HCT116 (cell line): ENCODE data around the gene EFCAB13. TPM values are rescaled to one million over a fixed set of nuclear protein-coding genes. Genes with fewer than 3 reads are reported as not detected.
A peak's percentile ranks its signal among the peaks of the same experiment; 100 is the strongest.

Experiments used
- ATAC-seq: fragments of 200-7000 bp; cut with Tn5 transposase; 2 replicates; pipeline ENCODE4 v1.9.1; 2020; ENCODE audit warnings: mild to moderate bottlenecking, moderate library complexity
- BruUV-seq: library from RNA; stranded (reverse); fragments of 400-500 nt; replicated peaks from 2 replicates; lab custom pipeline; 2021; lab: Mats Ljungman, UMichigan
- CTCF ChIA-PET: fragments of 300-600 bp; sonication (Branson Sonifier 250); formaldehyde crosslinking; loops from one replicate; lab custom pipeline; 2021; ENCODE audit warnings: antibody characterized with exemption; lab: Charles Lee
- POLR2A ChIA-PET: fragments of 300-600, 350-600 bp; sonication (Branson Sonifier 250); formaldehyde crosslinking; loops from one replicate; lab custom pipeline; 2021; ENCODE audit warnings: antibody characterized with exemption; lab: Charles Lee
- RAD21 ChIA-PET, 2 experiments: fragments of 300-600 bp; sonication (Branson Sonifier 250); formaldehyde crosslinking; loops; one replicate each; lab custom pipeline; 2023; ENCODE audit warnings: low total read pairs in 2 of 2; ENCODE audit not compliant: uncharacterized antibody in 2 of 2, unreplicated experiment in 2 of 2, low non-redundant PET in 1 of 2; lab: Charles Lee
- DNase-seq: peaks from one replicate; pipeline ENCODE4 v3.0.0-alpha.2; 2010; ENCODE audit warnings: low read depth, low spot score
- H2AFZ ChIP-seq: fragments of 200-600 bp; shearing (Covaris generic), sonication (generic); 2 replicates; pipeline ENCODE4 v1.6.1; 2017; ENCODE audit warnings: low read depth, mixed run types, mixed read lengths, antibody characterized with exemption, low read length; ENCODE audit not compliant: poor library complexity, severe bottlenecking
- H3K27ac ChIP-seq: 2 replicates; pipeline ENCODE4 v1.5.1; 2012; ENCODE audit warnings: low read depth, low read length
- H3K27me3 ChIP-seq: fragments of 200-600 bp; sonication (generic); 2 replicates; pipeline ENCODE4 v1.6.1; 2016; ENCODE audit warnings: mixed run types, low read length, mixed read lengths; ENCODE audit not compliant: insufficient read depth
- H3K36me3 ChIP-seq, 2 experiments: fragments of 200-500 bp in 1 of 2; fragments of 200-600 bp in 1 of 2; sonication (Bioruptor generic) in 1 of 2; sonication (generic) in 1 of 2; 2 replicates each; pipeline versions ENCODE4 v1.5.1 to v1.6.1; 2014 to 2016; ENCODE audit warnings: low read length in 2 of 2, inconsistent platforms in 1 of 2, mixed read lengths in 1 of 2, mixed run types in 1 of 2; ENCODE audit not compliant: insufficient read depth in 2 of 2, control insufficient read depth in 1 of 2
- H3K4me1 ChIP-seq, 2 experiments: fragments of 200-600 bp in 1 of 2; sonication (generic) in 1 of 2; 2 replicates each; pipeline versions ENCODE4 v1.5.1 to v1.6.1; 2012 to 2017; ENCODE audit warnings: low read length in 2 of 2, inconsistent platforms in 1 of 2, mild to moderate bottlenecking in 1 of 2, mixed read lengths in 1 of 2, mixed run types in 1 of 2, moderate library complexity in 1 of 2; ENCODE audit not compliant: insufficient read depth in 2 of 2, control insufficient read depth in 1 of 2
- H3K4me2 ChIP-seq: fragments of 200-600 bp; sonication (generic); 2 replicates; pipeline ENCODE4 v1.6.1; 2017; ENCODE audit warnings: mixed run types, low read length, mixed read lengths
- H3K4me3 ChIP-seq, 2 experiments: fragments of 200-600 bp in 1 of 2; sonication (generic) in 1 of 2; replicated peaks in 1 of 2; 2 replicates each; pipeline ENCODE4 v1.5.1; 2011 to 2016; ENCODE audit warnings: low read length in 2 of 2, control low read depth in 1 of 2, low read depth in 1 of 2, mild to moderate bottlenecking in 1 of 2, mixed read lengths in 1 of 2, mixed run types in 1 of 2
- H3K79me2 ChIP-seq: fragments of 200-600 bp; sonication (generic); 2 replicates; pipeline ENCODE4 v1.6.1; 2017; ENCODE audit warnings: mild to moderate bottlenecking, mixed run types, low read length, moderate library complexity, mixed read lengths; ENCODE audit not compliant: insufficient read depth
- H3K9ac ChIP-seq: fragments of 200-600 bp; sonication (generic); 2 replicates; pipeline ENCODE4 v1.6.1; 2016; ENCODE audit warnings: low read length, mixed read lengths
- H3K9me2 ChIP-seq: fragments of 200-600 bp; sonication (generic), shearing (Covaris generic); 2 replicates; pipeline ENCODE4 v1.6.1; 2017; ENCODE audit warnings: mixed run types, mild to moderate bottlenecking, moderate library complexity; ENCODE audit not compliant: insufficient read depth
- H3K9me3 ChIP-seq, 2 experiments: fragments of 200-500 bp in 1 of 2; fragments of 200-600 bp in 1 of 2; sonication (Bioruptor generic) in 1 of 2; sonication (generic) in 1 of 2; 2 replicates each; pipeline ENCODE4 v1.6.1; 2014 to 2017; ENCODE audit warnings: low read length in 2 of 2, mixed read lengths in 2 of 2, inconsistent platforms in 1 of 2, low read depth in 1 of 2, mild to moderate bottlenecking in 1 of 2, mixed run types in 1 of 2, moderate library complexity in 1 of 2; ENCODE audit not compliant: control insufficient read depth in 1 of 2, insufficient read depth in 1 of 2
- H4K20me1 ChIP-seq: fragments of 200-600 bp; sonication (generic), shearing (Covaris generic); 2 replicates; pipeline ENCODE4 v1.6.1; 2017; ENCODE audit warnings: mixed run types, mild to moderate bottlenecking, moderate library complexity; ENCODE audit not compliant: insufficient read depth
- ATF3 ChIP-seq: IDR thresholded peaks from 2 replicates; pipeline ENCODE4 v1.6.1; 2012
- CBX3 ChIP-seq: IDR thresholded peaks from 2 replicates; pipeline ENCODE4 v1.6.1; 2012; ENCODE audit warnings: low read depth
- CEBPB ChIP-seq: IDR thresholded peaks from 2 replicates; pipeline ENCODE4 v1.6.1; 2012; ENCODE audit warnings: low read depth
- CTCF ChIP-seq, 3 experiments: fragments of 200-600 bp in 1 of 3; sonication (generic) in 1 of 3; IDR thresholded peaks in 2 of 3; conservative IDR thresholded peaks in 1 of 3; 2 replicates each; pipeline ENCODE4 v1.5.1; 2012 to 2017; ENCODE audit warnings: low read depth in 2 of 3, low read length in 2 of 3, antibody characterized with exemption in 1 of 3, borderline replicate concordance in 1 of 3, control low read depth in 1 of 3, mild to moderate bottlenecking in 1 of 3, mixed read lengths in 1 of 3, mixed run types in 1 of 3, moderate library complexity in 1 of 3; ENCODE audit not compliant: insufficient read depth in 1 of 3
- ELF1 ChIP-seq: IDR thresholded peaks from 2 replicates; pipeline ENCODE4 v1.6.1; 2012; ENCODE audit warnings: low read depth, borderline replicate concordance
- FOSL1 ChIP-seq: IDR thresholded peaks from 2 replicates; pipeline ENCODE4 v1.6.1; 2012; ENCODE audit warnings: low read depth
- JUND ChIP-seq: IDR thresholded peaks from 2 replicates; pipeline ENCODE4 v1.6.1; 2012
- POLR2A ChIP-seq: IDR thresholded peaks from 2 replicates; pipeline ENCODE4 v1.7.0; 2011; ENCODE audit warnings: borderline replicate concordance; ENCODE audit not compliant: insufficient read depth, insufficient read length; ENCODE audit errors: extremely low read depth
- POLR2AphosphoS5 ChIP-seq: IDR thresholded peaks from 2 replicates; pipeline ENCODE4 v1.6.1; 2011; ENCODE audit warnings: mild to moderate bottlenecking, low read depth, low read length, moderate library complexity
- RAD21 ChIP-seq: IDR thresholded peaks from 2 replicates; pipeline ENCODE4 v1.6.1; 2012; ENCODE audit warnings: low read depth, mild to moderate bottlenecking
- SIN3A ChIP-seq: IDR thresholded peaks from 2 replicates; pipeline ENCODE4 v1.6.1; 2012; ENCODE audit warnings: low read depth
- SP1 ChIP-seq: IDR thresholded peaks from 2 replicates; pipeline ENCODE4 v1.6.1; 2012; ENCODE audit warnings: low read depth
- SRF ChIP-seq: IDR thresholded peaks from 2 replicates; pipeline ENCODE4 v1.6.1; 2012; ENCODE audit warnings: low read depth
- TCF7L2 ChIP-seq: IDR thresholded peaks from 2 replicates; pipeline ENCODE4 v1.7.0; 2011; ENCODE audit warnings: borderline replicate concordance, inconsistent platforms; ENCODE audit not compliant: insufficient read depth, insufficient read length; ENCODE audit errors: extremely low read depth
- YY1 ChIP-seq: IDR thresholded peaks from 2 replicates; pipeline ENCODE4 v1.6.1; 2011; ENCODE audit warnings: low read length, low read depth, moderate library complexity, mild to moderate bottlenecking; ENCODE audit not compliant: insufficient replicate concordance; ENCODE audit errors: extremely low read depth
- ZFX ChIP-seq: fragments of 450-650 bp; IDR thresholded peaks from 2 replicates; pipeline ENCODE4 v1.6.1; 2017
- ZNF274 ChIP-seq: fragments of 200-500 bp; sonication (Bioruptor generic); IDR thresholded peaks from 2 replicates; pipeline ENCODE4 v1.6.1; 2014; ENCODE audit warnings: mild to moderate bottlenecking, low read depth, low read length, inconsistent platforms
- intact Hi-C: fragments of 100-400 bp; cut with micrococcal nuclease; formaldehyde crosslinking; loops from 2 replicates; pipeline ENCODE4 v1.10.0; 2022
- total RNA-seq: library from RNA; stranded (reverse); gene quantifications from one replicate; pipeline ENCODE4 v1.2.1, GENCODE V29; 2021; ENCODE audit not compliant: unreplicated experiment
- TF ChIP-seq, protein P1 (sequence below): IDR thresholded peaks from 2 replicates; pipeline ENCODE4 v1.6.1; 2011; ENCODE audit warnings: mild to moderate bottlenecking, low read length, moderate library complexity; ENCODE audit not compliant: insufficient replicate concordance; ENCODE audit errors: extremely low read depth
- TF ChIP-seq, protein P2 (sequence below): IDR thresholded peaks from 2 replicates; pipeline ENCODE4 v1.6.1; 2012; ENCODE audit warnings: low read depth

Gene EFCAB13
- total RNA-seq, 1 experiment from 2014 or later = not detected

DNA sequence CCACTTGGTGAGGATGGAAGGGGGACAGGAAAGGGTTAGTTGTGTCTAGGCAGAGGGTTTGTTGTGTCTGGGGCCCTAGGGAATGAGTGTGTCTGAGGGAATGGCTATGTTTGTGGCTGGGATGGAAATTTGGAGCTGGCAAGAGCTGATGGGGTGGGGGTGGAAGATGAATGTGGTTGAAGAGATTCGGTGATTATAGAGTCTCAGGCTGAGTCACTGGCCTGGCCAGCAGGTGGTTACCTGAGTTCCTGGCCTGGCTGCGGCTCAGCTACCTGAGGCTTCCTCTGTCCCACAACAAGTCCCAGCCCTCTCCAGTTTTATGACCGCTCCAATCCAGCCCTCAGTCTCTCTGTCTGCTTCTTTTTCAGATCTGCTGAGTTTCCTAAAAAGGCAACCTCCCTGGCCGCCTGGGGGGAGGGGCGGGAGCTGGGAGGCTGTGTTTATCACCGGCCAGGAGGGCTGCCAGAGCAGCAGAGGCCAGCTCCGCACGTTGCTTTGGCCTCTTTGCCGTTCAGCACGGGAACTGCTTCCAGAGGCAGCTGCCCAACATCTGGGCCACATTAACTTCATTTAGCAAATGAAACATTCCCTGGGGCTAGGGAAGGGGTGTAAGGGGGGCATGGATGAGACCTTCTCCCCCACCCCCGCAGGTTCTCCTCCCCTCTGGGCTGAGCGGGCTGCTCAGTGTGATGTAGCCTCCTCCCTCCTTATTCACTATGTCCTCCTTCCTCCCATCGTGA is 48.3 kb upstream of the EFCAB13 start:
- Histone ChIP-seq H3K27me3 (no peaks in the 10 kb centered on the region), H3K36me3 (no peaks in the 10 kb centered on the region), H3K79me2 (no peaks in the 10 kb centered on the region), H3K9me3 (no peaks in the 10 kb centered on the region), H3K9me2 (no peaks in the 10 kb centered on the region), H4K20me1 (no peaks in the 10 kb centered on the region), H3K9ac (no peak overlapping the region), H3K27ac (no peak overlapping the region; the same call in 1 of the 2 replicates), H3K4me3 (no peak overlapping the region), H3K4me1 (peaks cover 43 to 48% of the 10 kb centered on the region in 2 experiments), H3K4me2 (peak overlapping the region; percentile 42), H2AFZ (no peak overlapping the region)
- POLR2A ChIA-PET = interaction anchor here (1.3 kb wide), 1 partner anchor 26 kb away, joined by 3 read pairs; no protein-coding TSS in a partner anchor
- DNase-seq (no peak), ATAC-seq (peak; percentile 58)
- BruUV-seq = no TSS peak
- CTCF ChIA-PET = interaction anchor here (0.6 kb wide), 1 partner anchor 43 kb away, joined by 3 read pairs; no protein-coding TSS in a partner anchor
- intact Hi-C loops = no loop called here
- RAD21 ChIA-PET = no interaction called here
- TF ChIP-seq, protein P1, sequence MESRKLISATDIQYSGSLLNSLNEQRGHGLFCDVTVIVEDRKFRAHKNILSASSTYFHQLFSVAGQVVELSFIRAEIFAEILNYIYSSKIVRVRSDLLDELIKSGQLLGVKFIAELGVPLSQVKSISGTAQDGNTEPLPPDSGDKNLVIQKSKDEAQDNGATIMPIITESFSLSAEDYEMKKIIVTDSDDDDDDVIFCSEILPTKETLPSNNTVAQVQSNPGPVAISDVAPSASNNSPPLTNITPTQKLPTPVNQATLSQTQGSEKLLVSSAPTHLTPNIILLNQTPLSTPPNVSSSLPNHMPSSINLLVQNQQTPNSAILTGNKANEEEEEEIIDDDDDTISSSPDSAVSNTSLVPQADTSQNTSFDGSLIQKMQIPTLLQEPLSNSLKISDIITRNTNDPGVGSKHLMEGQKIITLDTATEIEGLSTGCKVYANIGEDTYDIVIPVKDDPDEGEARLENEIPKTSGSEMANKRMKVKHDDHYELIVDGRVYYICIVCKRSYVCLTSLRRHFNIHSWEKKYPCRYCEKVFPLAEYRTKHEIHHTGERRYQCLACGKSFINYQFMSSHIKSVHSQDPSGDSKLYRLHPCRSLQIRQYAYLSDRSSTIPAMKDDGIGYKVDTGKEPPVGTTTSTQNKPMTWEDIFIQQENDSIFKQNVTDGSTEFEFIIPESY = no peak
- TF ChIP-seq ZNF274 (no peak), SIN3A (no peak), TCF7L2 (no peak), JUND (peak; percentile 38), ATF3 (no peak), POLR2A (no peak), YY1 (no peak), CEBPB (no peak), SRF (no peak), SP1 (no peak), RAD21 (0 out of 2 replicates have a peak, but pooled peaks have one; percentile 5), ZFX (no peak), POLR2AphosphoS5 (no peak; the same call in 1 of the 2 replicates), CTCF (IDR thresholded peaks at IDR 0.05 in 2 of 3, conservative IDR thresholded peaks at IDR 0.05 in 1 of 3; ENCODE audit: borderline replicate concordance in 1 of 3, insufficient read depth in 1 of 3, low read depth in 2 of 3, low read length in 2 of 3) (0 out of 6 replicates have a peak, but pooled peaks of 1 of the 3 experiments have one; percentile 4), CBX3 (no peak; the same call in 1 of the 2 replicates), ELF1 (no peak), FOSL1 (peak; percentile 57)
- TF ChIP-seq, protein P2, sequence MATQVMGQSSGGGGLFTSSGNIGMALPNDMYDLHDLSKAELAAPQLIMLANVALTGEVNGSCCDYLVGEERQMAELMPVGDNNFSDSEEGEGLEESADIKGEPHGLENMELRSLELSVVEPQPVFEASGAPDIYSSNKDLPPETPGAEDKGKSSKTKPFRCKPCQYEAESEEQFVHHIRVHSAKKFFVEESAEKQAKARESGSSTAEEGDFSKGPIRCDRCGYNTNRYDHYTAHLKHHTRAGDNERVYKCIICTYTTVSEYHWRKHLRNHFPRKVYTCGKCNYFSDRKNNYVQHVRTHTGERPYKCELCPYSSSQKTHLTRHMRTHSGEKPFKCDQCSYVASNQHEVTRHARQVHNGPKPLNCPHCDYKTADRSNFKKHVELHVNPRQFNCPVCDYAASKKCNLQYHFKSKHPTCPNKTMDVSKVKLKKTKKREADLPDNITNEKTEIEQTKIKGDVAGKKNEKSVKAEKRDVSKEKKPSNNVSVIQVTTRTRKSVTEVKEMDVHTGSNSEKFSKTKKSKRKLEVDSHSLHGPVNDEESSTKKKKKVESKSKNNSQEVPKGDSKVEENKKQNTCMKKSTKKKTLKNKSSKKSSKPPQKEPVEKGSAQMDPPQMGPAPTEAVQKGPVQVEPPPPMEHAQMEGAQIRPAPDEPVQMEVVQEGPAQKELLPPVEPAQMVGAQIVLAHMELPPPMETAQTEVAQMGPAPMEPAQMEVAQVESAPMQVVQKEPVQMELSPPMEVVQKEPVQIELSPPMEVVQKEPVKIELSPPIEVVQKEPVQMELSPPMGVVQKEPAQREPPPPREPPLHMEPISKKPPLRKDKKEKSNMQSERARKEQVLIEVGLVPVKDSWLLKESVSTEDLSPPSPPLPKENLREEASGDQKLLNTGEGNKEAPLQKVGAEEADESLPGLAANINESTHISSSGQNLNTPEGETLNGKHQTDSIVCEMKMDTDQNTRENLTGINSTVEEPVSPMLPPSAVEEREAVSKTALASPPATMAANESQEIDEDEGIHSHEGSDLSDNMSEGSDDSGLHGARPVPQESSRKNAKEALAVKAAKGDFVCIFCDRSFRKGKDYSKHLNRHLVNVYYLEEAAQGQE = no peak
